NT2/D1 (cell line): Measurements from ENCODE around the gene ARF4.
"Not testable (repeated sequence)": the region's sequence is repeated elsewhere in the genome, so short reads cannot be mapped to it uniquely, and the experiment has no call there.

Source experiments
- DNase-seq: peaks from one replicate; pipeline ENCODE4 v3.0.0-alpha.2; 2011; ENCODE audit warnings: low read depth, low spot score
- H3K27me3 ChIP-seq: 2 replicates; pipeline ENCODE4 v1.6.0; 2011; ENCODE audit warnings: mild to moderate bottlenecking; ENCODE audit not compliant: insufficient read length, insufficient read depth
- H3K36me3 ChIP-seq: 2 replicates; pipeline ENCODE4 v1.6.1; 2011; ENCODE audit warnings: mild to moderate bottlenecking, low read length, mixed read lengths; ENCODE audit not compliant: insufficient read depth, insufficient read length
- H3K4me1 ChIP-seq: 2 replicates; pipeline ENCODE4 v1.5.1; 2011; ENCODE audit not compliant: insufficient read depth, insufficient read length
- H3K4me3 ChIP-seq: 2 replicates; pipeline ENCODE4 v1.5.1; 2011; ENCODE audit warnings: low read depth; ENCODE audit not compliant: insufficient read length
- H3K9ac ChIP-seq: 2 replicates; pipeline ENCODE4 v1.6.0; 2011; ENCODE audit warnings: low read depth; ENCODE audit not compliant: insufficient read length
- H3K9me3 ChIP-seq: 2 replicates; pipeline ENCODE4 v1.5.1; 2011; ENCODE audit warnings: mild to moderate bottlenecking, low read length; ENCODE audit not compliant: insufficient read depth
- SUZ12 ChIP-seq: IDR thresholded peaks from 2 replicates; pipeline ENCODE4 v1.6.1; 2011; ENCODE audit not compliant: insufficient read length, insufficient read depth; ENCODE audit errors: extremely low read depth
- YY1 ChIP-seq: IDR thresholded peaks from 2 replicates; pipeline ENCODE4 v1.6.1; 2011; ENCODE audit not compliant: insufficient read length, insufficient read depth
- ZNF274 ChIP-seq: IDR thresholded peaks from 2 replicates; pipeline ENCODE4 v1.6.1; 2011; ENCODE audit warnings: mild to moderate bottlenecking, low read depth, low read length

ARF4 gene

GRCh38 chr3:57597127-57597923 lies at the start of gene ARF4:
ARF4 (minus strand) TSS chr3:57597344; CDS start chr3:57597140, 204 bp downstream.
- peak within 1 kb of the TSS; percentile 98 for H3K9ac ChIP-seq
- peaks cover 48% of the 10 kb centered on the region for H3K36me3 ChIP-seq
- no peaks in the 10 kb centered on the region for H3K4me1 ChIP-seq
- H3K27me3 ChIP-seq = no peaks in the 10 kb centered on the region
- no peaks in the 10 kb centered on the region for H3K9me3 ChIP-seq
- peak within 1 kb of the TSS; percentile 95 for H3K4me3 ChIP-seq
- DNase-seq = peak; percentile 99
- no peak for TF ChIP-seq ZNF274
- TF ChIP-seq YY1 = no peak
- TF ChIP-seq SUZ12 = no peak

- DNase-seq = no peak
- no peak for TF ChIP-seq ZNF274
- no peak for TF ChIP-seq YY1
- no peak for TF ChIP-seq SUZ12
- Histone ChIP-seq H3K9ac (no peak overlapping the region), H3K9me3 (no peaks in the 10 kb centered on the region), H3K27me3 (no peaks in the 10 kb centered on the region), H3K4me3 (no peak overlapping the region), H3K36me3 (peaks cover 9% of the 10 kb centered on the region), H3K4me1 (no peaks in the 10 kb centered on the region)
Observed at GRCh38 chr3:57646723-57647122, 49.6 kb upstream of the ARF4 start.

GRCh38 chr3:57644740-57645139 lies 47.6 kb upstream of the ARF4 start:
- H3K4me3 ChIP-seq = no peak overlapping the region
- no peaks in the 10 kb centered on the region for H3K9me3 ChIP-seq
- TF ChIP-seq SUZ12 (no peak), YY1 (no peak)
- H3K9ac ChIP-seq = no peak overlapping the region
- no peak for DNase-seq
- H3K36me3 ChIP-seq = peaks cover 18% of the 10 kb centered on the region
- no peaks in the 10 kb centered on the region for H3K4me1 ChIP-seq
- no peaks in the 10 kb centered on the region for H3K27me3 ChIP-seq

- Histone ChIP-seq H3K9me3 (no peaks in the 10 kb centered on the region), H3K27me3 (no peaks in the 10 kb centered on the region), H3K9ac (no peak overlapping the region), H3K4me1 (no peaks in the 10 kb centered on the region), H3K36me3 (peaks cover 42% of the 10 kb centered on the region), H3K4me3 (no peak overlapping the region)
- no peak for DNase-seq
- no peak for TF ChIP-seq YY1
- no peak for TF ChIP-seq SUZ12
- TF ChIP-seq ZNF274 = no peak
Observed at GRCh38 chr3:57637391-57637790, 40.2 kb upstream of the ARF4 start.

GRCh38 chr3:57634259-57634658 lies 37.1 kb upstream of the ARF4 start:
- not testable (repeated sequence) for DNase-seq

GRCh38 chr3:57627976-57628375 lies 30.8 kb upstream of the ARF4 start:
- no peak overlapping the region for H3K9ac ChIP-seq
- no peaks in the 10 kb centered on the region for H3K9me3 ChIP-seq
- no peak overlapping the region for H3K4me3 ChIP-seq
- no peaks in the 10 kb centered on the region for H3K4me1 ChIP-seq
- H3K36me3 ChIP-seq = peaks cover 53% of the 10 kb centered on the region
- DNase-seq = no peak
- H3K27me3 ChIP-seq = no peaks in the 10 kb centered on the region
- TF ChIP-seq YY1 (no peak), SUZ12 (no peak), ZNF274 (no peak)

More at GRCh38 chr3:57634259-57634658, 37.1 kb upstream of the ARF4 start:
- H3K36me3 ChIP-seq = peaks cover 44% of the 10 kb centered on the region
- H3K4me1 ChIP-seq, H3K9me3 ChIP-seq, H3K27me3 ChIP-seq, H3K4me3 ChIP-seq, H3K9ac ChIP-seq: not testable (repeated sequence)

GRCh38 chr3:57624801-57625200 lies 27.7 kb upstream of the ARF4 start:
- Histone ChIP-seq H3K27me3 (no peaks in the 10 kb centered on the region), H3K9ac (no peak overlapping the region), H3K4me3 (no peak overlapping the region), H3K4me1 (no peaks in the 10 kb centered on the region), H3K36me3 (peaks cover 37% of the 10 kb centered on the region), H3K9me3 (no peaks in the 10 kb centered on the region)
- TF ChIP-seq ZNF274 = no peak
- no peak for TF ChIP-seq YY1
- no peak for TF ChIP-seq SUZ12
- no peak for DNase-seq
